ENCODE results near the gene IL23A. TPM values are rescaled to one million over a fixed set of nuclear protein-coding genes. Genes with fewer than 3 reads are reported as not detected.

The IL23A gene
- total and polyA plus RNA-seq, 2 of the 13 experiments (the other 11 are each of a cell fraction or from before 2014, with no cell fraction given) = 0.33 to 0.35 TPM

DNA sequence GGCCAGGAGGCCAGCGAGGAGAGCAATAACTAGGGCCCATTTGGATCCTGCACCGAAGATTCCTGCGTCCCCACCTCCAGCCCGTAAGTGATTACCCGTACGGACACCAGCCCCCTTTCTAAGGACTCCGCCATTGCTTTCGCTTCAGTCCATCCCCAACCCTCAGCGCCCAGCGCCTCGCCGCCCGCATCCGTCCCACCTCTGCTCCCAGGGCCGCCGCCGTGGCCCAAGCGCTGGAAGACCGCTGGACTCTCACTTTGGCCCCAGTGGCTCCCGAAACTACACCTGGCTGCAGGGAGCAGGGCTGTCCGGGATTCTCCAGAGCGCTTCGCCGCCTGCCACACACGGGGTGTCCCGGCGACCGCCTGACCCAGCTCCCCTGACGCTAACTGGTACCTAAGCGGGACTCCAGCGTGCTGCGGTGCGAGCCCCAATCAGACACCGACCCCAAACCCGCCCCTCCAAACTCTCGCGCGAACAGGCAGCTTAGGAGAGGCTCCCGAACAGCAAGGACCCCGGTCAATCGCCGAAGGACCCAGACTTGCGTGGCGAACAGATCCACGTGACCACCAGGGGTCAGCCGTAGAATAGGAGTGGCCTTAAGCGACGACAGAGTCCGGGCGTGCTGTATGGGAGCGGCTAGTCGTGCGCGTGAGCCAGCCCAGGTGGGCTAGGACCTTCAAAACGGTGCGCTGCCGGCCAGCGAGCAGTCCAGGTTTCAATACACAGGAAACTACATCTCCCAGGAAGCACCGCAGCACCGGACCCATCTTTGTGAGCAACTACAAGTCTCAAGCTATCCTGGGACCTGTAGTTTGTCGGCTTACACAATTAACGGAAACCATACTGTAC lies 22.8 kb upstream of the IL23A start, which contains the start of gene CNPY2 (continued):
- TF ChIP-seq FOXC1 (CRISPR knock-in tag; IDR thresholded peaks at IDR 0.05; ENCODE audit: borderline replicate concordance) = peak; percentile 71
- peak; percentile 34; the same call in 1 of the 2 replicates for TF ChIP-seq SOX5 (CRISPR knock-in tag; IDR thresholded peaks at IDR 0.05; ENCODE audit: borderline replicate concordance)
- TF ChIP-seq NONO (IDR thresholded peaks at IDR 0.05) = no peak
- peak; percentile 91 for TF ChIP-seq NONO (CRISPR knock-in tag; conservative IDR thresholded peaks at IDR 0.05)
- TF ChIP-seq GZF1 (CRISPR knock-in tag; IDR thresholded peaks at IDR 0.05) = no peak
- TF ChIP-seq, protein P1, sequence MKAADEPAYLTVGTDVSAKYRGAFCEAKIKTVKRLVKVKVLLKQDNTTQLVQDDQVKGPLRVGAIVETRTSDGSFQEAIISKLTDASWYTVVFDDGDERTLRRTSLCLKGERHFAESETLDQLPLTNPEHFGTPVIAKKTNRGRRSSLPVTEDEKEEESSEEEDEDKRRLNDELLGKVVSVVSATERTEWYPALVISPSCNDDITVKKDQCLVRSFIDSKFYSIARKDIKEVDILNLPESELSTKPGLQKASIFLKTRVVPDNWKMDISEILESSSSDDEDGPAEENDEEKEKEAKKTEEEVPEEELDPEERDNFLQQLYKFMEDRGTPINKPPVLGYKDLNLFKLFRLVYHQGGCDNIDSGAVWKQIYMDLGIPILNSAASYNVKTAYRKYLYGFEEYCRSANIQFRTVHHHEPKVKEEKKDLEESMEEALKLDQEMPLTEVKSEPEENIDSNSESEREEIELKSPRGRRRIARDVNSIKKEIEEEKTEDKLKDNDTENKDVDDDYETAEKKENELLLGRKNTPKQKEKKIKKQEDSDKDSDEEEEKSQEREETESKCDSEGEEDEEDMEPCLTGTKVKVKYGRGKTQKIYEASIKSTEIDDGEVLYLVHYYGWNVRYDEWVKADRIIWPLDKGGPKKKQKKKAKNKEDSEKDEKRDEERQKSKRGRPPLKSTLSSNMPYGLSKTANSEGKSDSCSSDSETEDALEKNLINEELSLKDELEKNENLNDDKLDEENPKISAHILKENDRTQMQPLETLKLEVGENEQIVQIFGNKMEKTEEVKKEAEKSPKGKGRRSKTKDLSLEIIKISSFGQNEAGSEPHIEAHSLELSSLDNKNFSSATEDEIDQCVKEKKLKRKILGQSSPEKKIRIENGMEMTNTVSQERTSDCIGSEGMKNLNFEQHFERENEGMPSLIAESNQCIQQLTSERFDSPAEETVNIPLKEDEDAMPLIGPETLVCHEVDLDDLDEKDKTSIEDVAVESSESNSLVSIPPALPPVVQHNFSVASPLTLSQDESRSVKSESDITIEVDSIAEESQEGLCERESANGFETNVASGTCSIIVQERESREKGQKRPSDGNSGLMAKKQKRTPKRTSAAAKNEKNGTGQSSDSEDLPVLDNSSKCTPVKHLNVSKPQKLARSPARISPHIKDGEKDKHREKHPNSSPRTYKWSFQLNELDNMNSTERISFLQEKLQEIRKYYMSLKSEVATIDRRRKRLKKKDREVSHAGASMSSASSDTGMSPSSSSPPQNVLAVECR (CRISPR knock-in tag; IDR thresholded peaks at IDR 0.05; ENCODE audit: borderline replicate concordance) = peak; percentile 96
- peak; percentile 45; the same call in 1 of the 2 replicates for TF ChIP-seq ESRRA (CRISPR knock-in tag; IDR thresholded peaks at IDR 0.05; ENCODE audit: low read depth)
- TF ChIP-seq, protein P2, sequence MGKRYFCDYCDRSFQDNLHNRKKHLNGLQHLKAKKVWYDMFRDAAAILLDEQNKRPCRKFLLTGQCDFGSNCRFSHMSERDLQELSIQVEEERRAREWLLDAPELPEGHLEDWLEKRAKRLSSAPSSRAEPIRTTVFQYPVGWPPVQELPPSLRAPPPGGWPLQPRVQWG (CRISPR knock-in tag; IDR thresholded peaks at IDR 0.05; ENCODE audit: borderline replicate concordance, low read depth) = no peak
- peak; percentile 33; the same call in 1 of the 2 replicates for TF ChIP-seq ZNF776 (CRISPR knock-in tag; IDR thresholded peaks at IDR 0.05)
- 0 out of 2 replicates have a peak, but pooled peaks have one; percentile 64 for TF ChIP-seq ZNF552 (CRISPR knock-in tag; IDR thresholded peaks at IDR 0.05; ENCODE audit: borderline replicate concordance)
- peak; percentile 56; the same call in 1 of the 2 replicates for TF ChIP-seq CREB1 (IDR thresholded peaks at IDR 0.05)
- TF ChIP-seq CREB1 (CRISPR knock-in tag; IDR thresholded peaks at IDR 0.05) = peak; percentile 85
- no peak for TF ChIP-seq TRIM24 (CRISPR knock-in tag; IDR thresholded peaks at IDR 0.05)
- TF ChIP-seq, protein P3, sequence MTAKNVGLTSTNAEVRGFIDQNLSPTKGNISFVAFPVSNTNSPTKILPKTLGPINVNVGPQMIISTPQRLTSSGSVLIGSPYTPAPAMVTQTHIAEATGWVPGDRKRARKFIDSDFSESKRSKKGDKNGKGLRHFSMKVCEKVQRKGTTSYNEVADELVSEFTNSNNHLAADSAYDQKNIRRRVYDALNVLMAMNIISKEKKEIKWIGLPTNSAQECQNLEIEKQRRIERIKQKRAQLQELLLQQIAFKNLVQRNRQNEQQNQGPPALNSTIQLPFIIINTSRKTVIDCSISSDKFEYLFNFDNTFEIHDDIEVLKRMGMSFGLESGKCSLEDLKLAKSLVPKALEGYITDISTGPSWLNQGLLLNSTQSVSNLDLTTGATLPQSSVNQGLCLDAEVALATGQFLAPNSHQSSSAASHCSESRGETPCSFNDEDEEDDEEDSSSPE (CRISPR knock-in tag; IDR thresholded peaks at IDR 0.05) = peak; percentile 70
- TF ChIP-seq ZNF7 (CRISPR knock-in tag; IDR thresholded peaks at IDR 0.05) = no peak
- peak; percentile 11; the same call in 1 of the 2 replicates for TF ChIP-seq ZSCAN21 (CRISPR knock-in tag; IDR thresholded peaks at IDR 0.05; ENCODE audit: borderline replicate concordance)
- TF ChIP-seq BCL6 (CRISPR knock-in tag; IDR thresholded peaks at IDR 0.05) = no peak
- TF ChIP-seq ZNF510 (CRISPR knock-in tag; IDR thresholded peaks at IDR 0.05; ENCODE audit: low read depth) = no peak; the same call in none of the 2 replicates
- peak; percentile 56; the same call in 1 of the 2 replicates for TF ChIP-seq ZBTB20 (CRISPR knock-in tag; IDR thresholded peaks at IDR 0.05; ENCODE audit: borderline replicate concordance, low read depth)
- no peak for TF ChIP-seq ZNF333 (CRISPR knock-in tag; IDR thresholded peaks at IDR 0.05; ENCODE audit: borderline replicate concordance)
- no peak for TF ChIP-seq ATAD3A (CRISPR knock-in tag; IDR thresholded peaks at IDR 0.05)
- TF ChIP-seq, protein P4, sequence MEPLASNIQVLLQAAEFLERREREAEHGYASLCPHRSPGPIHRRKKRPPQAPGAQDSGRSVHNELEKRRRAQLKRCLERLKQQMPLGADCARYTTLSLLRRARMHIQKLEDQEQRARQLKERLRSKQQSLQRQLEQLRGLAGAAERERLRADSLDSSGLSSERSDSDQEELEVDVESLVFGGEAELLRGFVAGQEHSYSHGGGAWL (CRISPR knock-in tag; IDR thresholded peaks at IDR 0.05) = peak; percentile 24; the same call in 1 of the 2 replicates
- no peak for TF ChIP-seq RFX5 (IDR thresholded peaks at IDR 0.05; ENCODE audit: low read depth, low read length)

Measured in HepG2 (cell line).